Measurements from ENCODE around the gene TMEM130.

Gene TMEM130

GRCh38 chr7:98870807-98871491, 1.1 kb upstream of the TMEM130 start:
- no peak for DNase-seq (ENCODE audit: low read depth)
- TF ChIP-seq CTCF (conservative IDR thresholded peaks at IDR 0.05; ENCODE audit: low read depth, low read length), result no peak
- H3K4me3 ChIP-seq (ENCODE audit: low read length), result no peak overlapping the region

- H3K4me3 ChIP-seq (ENCODE audit: low read length), result peak overlapping the region; percentile 50
- TF ChIP-seq CTCF (conservative IDR thresholded peaks at IDR 0.05; ENCODE audit: low read depth, low read length), result no peak
- DNase-seq (ENCODE audit: low read depth), result no peak
Measured at GRCh38 chr7:98870121-98870651, 372 bp upstream of the TMEM130 start.

GRCh38 chr7:98869027-98869596, 702 bp downstream of the TMEM130 start:
- DNase-seq (ENCODE audit: low read depth), result no peak
- no peak for TF ChIP-seq CTCF (conservative IDR thresholded peaks at IDR 0.05; ENCODE audit: low read depth, low read length)
- peak overlapping the region; percentile 33 for H3K4me3 ChIP-seq (ENCODE audit: low read length)

GRCh38 chr7:98868450-98868849, 1.4 kb downstream of the TMEM130 start:
- H3K4me3 ChIP-seq (ENCODE audit: low read length), result no peak overlapping the region
- no peak for TF ChIP-seq CTCF (conservative IDR thresholded peaks at IDR 0.05; ENCODE audit: low read depth, low read length)
- no peak for DNase-seq (ENCODE audit: low read depth)

- no peak for TF ChIP-seq CTCF (conservative IDR thresholded peaks at IDR 0.05; ENCODE audit: low read depth, low read length)
- no peak overlapping the region for H3K4me3 ChIP-seq (ENCODE audit: low read length)
Measured at GRCh38 chr7:98866765-98867164, 3.0 kb downstream of the TMEM130 start.

GRCh38 chr7:98866351-98866750, 3.5 kb downstream of the TMEM130 start:
- no peak for DNase-seq (ENCODE audit: low read depth)
- TF ChIP-seq CTCF (conservative IDR thresholded peaks at IDR 0.05; ENCODE audit: low read depth, low read length), result no peak

More at GRCh38 chr7:98866765-98867164, 3.0 kb downstream of the TMEM130 start:
- no peak for DNase-seq (ENCODE audit: low read depth)

More at GRCh38 chr7:98866351-98866750, 3.5 kb downstream of the TMEM130 start:
- no peak overlapping the region for H3K4me3 ChIP-seq (ENCODE audit: low read length)
